A673 (cell line): ENCODE results near the gene SEMA4F. TPM values are rescaled to one million over a fixed set of nuclear protein-coding genes. Genes with fewer than 3 reads are reported as not detected.
A peak's percentile ranks its signal among the peaks of the same experiment; 100 is the strongest.

Experiments
- BruUV-seq: library from RNA; stranded (reverse); fragments of 400-500 nt; replicated peaks from 2 replicates; lab custom pipeline; 2021; lab: Mats Ljungman, UMichigan
- CTCF ChIA-PET: fragments of 300-600 bp; sonication (Branson Sonifier 250); formaldehyde crosslinking; loops from one replicate; lab custom pipeline; 2022; ENCODE audit warnings: antibody characterized with exemption; lab: Charles Lee
- POLR2A ChIA-PET: fragments of 300-600 bp; sonication (Branson Sonifier 250); formaldehyde crosslinking; loops from one replicate; lab custom pipeline; 2022; ENCODE audit warnings: antibody characterized with exemption; ENCODE audit not compliant: low non-redundant PET; lab: Charles Lee
- DNase-seq: peaks from one replicate; pipeline ENCODE4 v3.0.0-alpha.2; 2015; ENCODE audit warnings: low spot score
- H3K27ac ChIP-seq: fragments of 200-600 bp; sonication (generic); 2 replicates; pipeline ENCODE4 v1.5.1; 2016; ENCODE audit warnings: mixed run types, low read depth, mild to moderate bottlenecking, mixed read lengths, antibody characterized with exemption, low read length; ENCODE audit not compliant: poor library complexity, severe bottlenecking
- H3K27me3 ChIP-seq: fragments of 200-600 bp; sonication (generic); replicated peaks from 2 replicates; pipeline ENCODE4 v1.6.1; 2017; ENCODE audit warnings: mixed run types, low read depth, mild to moderate bottlenecking, mixed read lengths, antibody characterized with exemption, low read length; ENCODE audit not compliant: insufficient read depth, poor library complexity
- H3K36me3 ChIP-seq: fragments of 200-600 bp; sonication (generic); 2 replicates; pipeline ENCODE4 v1.6.1; 2016; ENCODE audit warnings: mixed run types, mild to moderate bottlenecking, mixed read lengths, antibody characterized with exemption, low read length; ENCODE audit not compliant: insufficient read depth, poor library complexity, severe bottlenecking
- H3K4me1 ChIP-seq: fragments of 200-600 bp; sonication (generic); 2 replicates; pipeline ENCODE4 v1.6.1; 2017; ENCODE audit warnings: mixed run types, mild to moderate bottlenecking, mixed read lengths, antibody characterized with exemption, low read length; ENCODE audit not compliant: insufficient read depth, poor library complexity, severe bottlenecking
- H3K4me3 ChIP-seq: fragments of 200-600 bp; sonication (generic); 2 replicates; pipeline ENCODE4 v1.5.1; 2016; ENCODE audit warnings: low read depth, mixed run types, mild to moderate bottlenecking, mixed read lengths, low read length; ENCODE audit not compliant: poor library complexity, severe bottlenecking
- H3K9me3 ChIP-seq: fragments of 200-600 bp; sonication (generic); 2 replicates; pipeline ENCODE4 v1.6.1; 2016; ENCODE audit warnings: mixed run types, low read depth, mild to moderate bottlenecking, mixed read lengths, antibody characterized with exemption, low read length; ENCODE audit not compliant: poor library complexity, severe bottlenecking
- EZH2 ChIP-seq: fragments of 200-600 bp; sonication (generic); IDR thresholded peaks from 2 replicates; pipeline ENCODE4 v1.6.1; 2017; ENCODE audit warnings: borderline replicate concordance, low read depth, mild to moderate bottlenecking, mixed read lengths, antibody characterized with exemption, low read length; ENCODE audit not compliant: poor library complexity, severe bottlenecking
- intact Hi-C: fragments of 100-400 bp; cut with micrococcal nuclease; formaldehyde crosslinking; loops from one replicate; pipeline ENCODE4 v1.10.0; 2022; ENCODE audit not compliant: unreplicated experiment
- total RNA-seq: library from RNA; stranded (reverse); gene quantifications from 2 replicates; pipeline ENCODE4 v1.2.3, GENCODE V29; 2021
- TF ChIP-seq, protein P1 (sequence below): fragments of 300-800, 200-600 bp; sonication (generic); conservative IDR thresholded peaks from 2 replicates; pipeline ENCODE4 v1.5.1; 2017; ENCODE audit warnings: low read depth, mild to moderate bottlenecking, antibody characterized with exemption, low read length, moderate library complexity, mixed read lengths

Gene SEMA4F
- total RNA-seq, 1 experiment from 2014 or later, result 3.8 TPM

DNA sequence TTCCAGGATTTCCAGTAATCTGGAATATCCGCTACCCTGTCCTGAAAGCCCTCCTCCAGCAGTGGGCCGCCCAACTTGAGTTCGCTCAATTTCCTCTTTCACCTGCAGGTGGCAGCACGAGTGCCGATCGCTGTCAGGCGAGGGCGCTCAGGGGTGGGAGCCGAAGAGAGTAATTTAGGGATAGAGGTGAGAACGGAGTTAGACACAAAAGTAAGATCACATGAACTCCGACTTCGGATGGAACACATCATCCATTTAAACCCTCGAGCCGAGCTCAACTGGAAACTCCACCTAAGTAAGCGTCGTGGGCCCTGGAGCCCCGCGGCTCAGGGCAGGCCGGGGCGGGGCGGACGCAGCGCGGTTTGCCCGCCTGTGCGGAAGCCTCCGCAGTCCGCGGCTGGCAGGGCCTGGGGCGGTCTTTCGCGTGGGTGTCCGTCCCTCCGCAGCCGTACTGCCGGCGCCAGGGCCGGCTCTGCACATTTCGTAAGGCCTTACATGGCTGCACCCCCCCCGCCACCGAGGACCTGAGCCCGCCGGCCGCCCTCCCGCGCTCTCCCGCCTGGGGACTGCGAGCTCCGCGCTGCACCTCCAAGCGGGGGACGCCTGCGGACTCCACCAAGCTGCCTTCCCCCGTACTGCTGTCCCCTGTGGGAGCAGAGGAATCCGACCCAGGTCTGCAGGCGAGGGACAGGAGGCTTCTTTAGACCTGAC, 61.2 kb downstream of the SEMA4F start:
- POLR2A ChIA-PET, result no interaction called here
- Histone ChIP-seq H3K27ac (no peak overlapping the region), H3K4me3 (peak overlapping the region; percentile 48), H3K9me3 (no peaks in the 10 kb centered on the region), H3K36me3 (no peaks in the 10 kb centered on the region), H3K4me1 (peaks cover 3% of the 10 kb centered on the region), H3K27me3 (peaks cover 28% of the 10 kb centered on the region)
- BruUV-seq, result no TSS peak
- CTCF ChIA-PET, result interaction anchor here (0.6 to 1.3 kb wide), 2 partner anchors 62 to 160 kb away, joined by 4 to 7 read pairs; no protein-coding TSS in a partner anchor
- DNase-seq, result peak; percentile 84
- TF ChIP-seq, protein P1, sequence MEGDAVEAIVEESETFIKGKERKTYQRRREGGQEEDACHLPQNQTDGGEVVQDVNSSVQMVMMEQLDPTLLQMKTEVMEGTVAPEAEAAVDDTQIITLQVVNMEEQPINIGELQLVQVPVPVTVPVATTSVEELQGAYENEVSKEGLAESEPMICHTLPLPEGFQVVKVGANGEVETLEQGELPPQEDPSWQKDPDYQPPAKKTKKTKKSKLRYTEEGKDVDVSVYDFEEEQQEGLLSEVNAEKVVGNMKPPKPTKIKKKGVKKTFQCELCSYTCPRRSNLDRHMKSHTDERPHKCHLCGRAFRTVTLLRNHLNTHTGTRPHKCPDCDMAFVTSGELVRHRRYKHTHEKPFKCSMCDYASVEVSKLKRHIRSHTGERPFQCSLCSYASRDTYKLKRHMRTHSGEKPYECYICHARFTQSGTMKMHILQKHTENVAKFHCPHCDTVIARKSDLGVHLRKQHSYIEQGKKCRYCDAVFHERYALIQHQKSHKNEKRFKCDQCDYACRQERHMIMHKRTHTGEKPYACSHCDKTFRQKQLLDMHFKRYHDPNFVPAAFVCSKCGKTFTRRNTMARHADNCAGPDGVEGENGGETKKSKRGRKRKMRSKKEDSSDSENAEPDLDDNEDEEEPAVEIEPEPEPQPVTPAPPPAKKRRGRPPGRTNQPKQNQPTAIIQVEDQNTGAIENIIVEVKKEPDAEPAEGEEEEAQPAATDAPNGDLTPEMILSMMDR, result peak; percentile 95
- no peak for TF ChIP-seq EZH2
- intact Hi-C loops, result loop anchor here (1.0 to 2.0 kb wide), 2 partner anchors 120 to 161 kb away; partner anchors contain the start of gene HK2

DNA sequence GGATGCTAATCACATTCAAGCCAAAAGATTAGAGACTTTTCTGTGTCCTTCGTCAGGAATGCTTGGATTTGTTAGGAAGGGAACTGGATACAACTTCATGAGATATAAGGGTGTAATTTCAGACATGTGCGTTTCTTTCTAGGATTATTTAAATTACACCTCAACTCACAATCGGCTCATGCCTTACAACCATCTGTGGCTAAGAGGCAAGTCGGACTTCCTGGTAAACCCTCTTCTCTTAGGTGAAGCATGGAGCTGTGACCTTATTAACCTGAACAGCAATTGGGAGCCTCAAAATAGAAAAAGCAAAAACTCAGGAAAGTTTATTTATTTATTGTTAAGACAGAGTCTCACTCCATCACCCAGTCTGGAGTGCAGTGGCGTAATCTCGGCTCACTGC, 61.8 kb downstream of the SEMA4F start:
- intact Hi-C loops, result loop anchor here (1.0 to 2.0 kb wide), 2 partner anchors 119 to 160 kb away; partner anchors contain the start of gene HK2
- ChIA-PET POLR2A (no interaction called here), CTCF (interaction anchor here (0.7 to 1.3 kb wide), 2 partner anchors 20 to 160 kb away, joined by 7 to 9 read pairs; no protein-coding TSS in a partner anchor)
- Histone ChIP-seq H3K36me3 (no peaks in the 10 kb centered on the region), H3K4me3 (peak overlapping the region; percentile 48), H3K4me1 (peaks cover 3% of the 10 kb centered on the region), H3K9me3 (no peaks in the 10 kb centered on the region), H3K27ac (no peak overlapping the region), H3K27me3 (peaks cover 28% of the 10 kb centered on the region)
- BruUV-seq, result no TSS peak
- no peak for DNase-seq
- TF ChIP-seq, protein P1, result no peak
- no peak for TF ChIP-seq EZH2

DNA sequence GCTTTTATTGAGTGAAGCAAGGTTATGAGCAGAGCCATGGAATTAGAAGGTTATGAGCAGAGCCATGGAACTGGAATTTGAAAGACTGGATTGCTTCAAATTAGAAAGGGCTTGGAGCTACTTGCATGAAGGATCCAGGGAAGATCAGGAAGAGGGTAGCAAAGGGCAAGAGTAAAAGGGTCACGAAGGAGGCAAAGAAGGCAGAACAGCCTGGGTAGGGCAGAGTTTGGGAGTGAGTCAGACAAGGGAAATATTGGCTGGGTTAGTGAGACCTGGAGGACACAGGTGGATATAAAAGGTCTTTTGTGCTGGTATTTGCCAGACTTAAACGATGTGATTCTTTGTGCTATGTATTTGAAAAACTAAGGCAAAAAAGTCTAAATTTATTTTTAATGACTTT, 65.0 kb downstream of the SEMA4F start:
- intact Hi-C loops, result no loop called here
- no TSS peak for BruUV-seq
- Histone ChIP-seq H3K9me3 (no peaks in the 10 kb centered on the region), H3K4me1 (peaks cover 3% of the 10 kb centered on the region), H3K27me3 (peaks cover 33% of the 10 kb centered on the region), H3K4me3 (no peak overlapping the region), H3K36me3 (no peaks in the 10 kb centered on the region), H3K27ac (no peak overlapping the region)
- TF ChIP-seq, protein P1, result no peak
- no peak for TF ChIP-seq EZH2
- ChIA-PET POLR2A (no interaction called here), CTCF (no interaction called here)
- DNase-seq, result no peak
